Renal cortex interstitium (tissue), 15 donors: ENCODE results near the gene RSRC2. TPM values are rescaled to one million over a fixed set of nuclear protein-coding genes. Genes with fewer than 3 reads are reported as not detected.
"Not testable (repeated sequence)": the region's sequence is repeated elsewhere in the genome, so short reads cannot be mapped to it uniquely, and the experiment has no call there.

Experiments used
- DNase-seq, 11 donors: peaks; one replicate each; pipeline ENCODE4 v3.0.0-alpha.2; 2013; ENCODE audit warnings: low read depth in 9 of 11, low spot score in 4 of 11; ENCODE audit errors: extremely low read depth in 1 of 11
- long read RNA-seq, 16 experiments: transcript quantifications; one replicate each; lab custom pipeline, GENCODE V29; 2026
- polyA plus RNA-seq, 3 donors: library from polyadenylated mRNA; unstranded; fragments of 120-200 nt; gene quantifications; one replicate each; pipeline ENCODE4 v1.2.1, GENCODE V29; 2013; ENCODE audit not compliant: insufficient read length in 3 of 3

Gene RSRC2, protein sequence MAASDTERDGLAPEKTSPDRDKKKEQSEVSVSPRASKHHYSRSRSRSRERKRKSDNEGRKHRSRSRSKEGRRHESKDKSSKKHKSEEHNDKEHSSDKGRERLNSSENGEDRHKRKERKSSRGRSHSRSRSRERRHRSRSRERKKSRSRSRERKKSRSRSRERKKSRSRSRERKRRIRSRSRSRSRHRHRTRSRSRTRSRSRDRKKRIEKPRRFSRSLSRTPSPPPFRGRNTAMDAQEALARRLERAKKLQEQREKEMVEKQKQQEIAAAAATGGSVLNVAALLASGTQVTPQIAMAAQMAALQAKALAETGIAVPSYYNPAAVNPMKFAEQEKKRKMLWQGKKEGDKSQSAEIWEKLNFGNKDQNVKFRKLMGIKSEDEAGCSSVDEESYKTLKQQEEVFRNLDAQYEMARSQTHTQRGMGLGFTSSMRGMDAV
- polyA plus RNA-seq, result 100 to 1,000 TPM; 193 to 227 (median 211) TPM
- long read RNA-seq, donor 1, partial matches to known transcripts, result 48 of 55 reads
- long read RNA-seq, donor 1, other reads (novel, unspliced or antisense), result 0 of 55 reads
- long read RNA-seq, donor 2, partial matches to known transcripts, result 39 of 46 reads
- long read RNA-seq, donor 2, other reads (novel, unspliced or antisense), result 0 of 46 reads
- long read RNA-seq, donor 3, partial matches to known transcripts, result 85 of 101 reads
- long read RNA-seq, donor 3, other reads (novel, unspliced or antisense), result 9 of 101 reads
- long read RNA-seq, donor 4, transcript RSRC2-201 (10 exons, 3,520 nt), result major isoform, 7 of 50 reads
- long read RNA-seq, donor 4, partial matches to known transcripts, result 31 of 50 reads
- long read RNA-seq, donor 4, other reads (novel, unspliced or antisense), result 7 of 50 reads
- long read RNA-seq, donor 5, result 0 reads
- long read RNA-seq, donor 6, transcript RSRC2-205 (2 exons, 625 nt), result major isoform, 8 of 115 reads
- long read RNA-seq, donor 6, partial matches to known transcripts, result 103 of 115 reads
- long read RNA-seq, donor 6, other reads (novel, unspliced or antisense), result 0 of 115 reads
- long read RNA-seq, donor 7, transcript RSRC2-205 (2 exons, 625 nt), result major isoform, 5 of 80 reads
- long read RNA-seq, donor 7, partial matches to known transcripts, result 63 of 80 reads
- long read RNA-seq, donor 7, other reads (novel, unspliced or antisense), result 8 of 80 reads
- long read RNA-seq, donor 8, transcript RSRC2-205 (2 exons, 625 nt), result major isoform, 13 of 170 reads
- long read RNA-seq, donor 8, partial matches to known transcripts, result 152 of 170 reads
- long read RNA-seq, donor 8, other reads (novel, unspliced or antisense), result 0 of 170 reads
- long read RNA-seq, donor 9, transcript RSRC2-201 (10 exons, 3,520 nt), result major isoform, 6 of 36 reads
- long read RNA-seq, donor 9, partial matches to known transcripts, result 19 of 36 reads
- long read RNA-seq, donor 9, other reads (novel, unspliced or antisense), result 8 of 36 reads
- long read RNA-seq, donor 10, partial matches to known transcripts, result 46 of 54 reads
- long read RNA-seq, donor 10, other reads (novel, unspliced or antisense), result 0 of 54 reads
- long read RNA-seq, donor 11, transcript RSRC2-201 (10 exons, 3,520 nt), result major isoform, 6 of 13 reads
- long read RNA-seq, donor 11, partial matches to known transcripts, result 5 of 13 reads
- long read RNA-seq, donor 11, other reads (novel, unspliced or antisense), result 0 of 13 reads
- long read RNA-seq, donor 12, partial matches to known transcripts, result 17 of 23 reads
- long read RNA-seq, donor 12, other reads (novel, unspliced or antisense), result 0 of 23 reads
- long read RNA-seq, donor 13, result 0 reads
- long read RNA-seq, donor 14, transcript RSRC2-201 (10 exons, 3,520 nt), result major isoform, 9 of 33 reads
- long read RNA-seq, donor 14, partial matches to known transcripts, result 21 of 33 reads
- long read RNA-seq, donor 14, other reads (novel, unspliced or antisense), result 0 of 33 reads
- long read RNA-seq, donor 15, transcript RSRC2-201 (10 exons, 3,520 nt), result major isoform, 5 of 5 reads
- long read RNA-seq, donor 15, partial matches to known transcripts, result 0 of 5 reads
- long read RNA-seq, donor 15, other reads (novel, unspliced or antisense), result 0 of 5 reads
- long read RNA-seq, donor 16, transcript RSRC2-201 (10 exons, 3,520 nt), result major isoform, 18 of 140 reads
- long read RNA-seq, donor 16, partial matches to known transcripts, result 80 of 140 reads
- long read RNA-seq, donor 16, other reads (novel, unspliced or antisense), result 31 of 140 reads

DNA sequence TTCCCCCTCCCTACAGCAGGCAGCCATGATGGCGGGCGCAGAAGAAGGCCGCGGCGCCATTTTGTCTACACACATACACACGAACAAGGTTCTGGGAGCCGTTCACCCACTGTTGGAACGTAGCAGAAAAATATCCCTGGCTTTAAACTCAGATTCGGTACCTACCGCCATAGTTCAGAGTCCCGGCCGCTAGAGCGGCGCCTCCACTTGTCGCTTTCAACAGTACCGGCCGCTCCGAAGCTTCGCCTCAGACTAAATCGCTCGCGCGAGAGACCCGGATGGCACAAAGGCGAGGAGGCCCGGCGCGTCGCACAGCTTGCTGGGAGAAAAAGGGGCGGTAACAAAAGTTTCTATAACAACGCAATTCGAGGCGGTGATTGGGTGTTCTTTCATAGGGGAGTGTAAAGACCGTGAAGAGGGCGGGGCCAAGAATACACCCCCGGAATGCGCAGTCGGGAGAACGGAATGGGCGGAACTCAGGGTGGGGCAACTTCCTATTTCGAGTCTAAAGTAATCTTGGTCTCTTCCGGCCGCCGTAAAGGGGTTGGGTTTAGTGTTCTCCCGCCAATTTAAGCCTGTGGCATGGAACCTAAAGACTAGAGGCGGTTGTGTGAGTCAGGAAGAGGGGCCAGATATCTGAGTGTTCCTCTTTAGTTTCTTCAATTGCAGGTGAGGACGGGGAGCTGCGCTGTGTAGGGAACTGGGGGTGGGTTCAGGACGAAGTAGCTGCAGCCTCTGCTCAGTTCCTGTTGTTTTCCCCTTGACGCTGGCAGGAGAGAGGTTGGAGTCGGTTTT lies at the start of gene RSRC2, which contains the start of gene KNTC1:
TSS of gene RSRC2 (minus strand) at position 254 of the 795 bp plus-strand sequence. CDS start at position 171, 83 bp downstream.
TSS of gene KNTC1 (plus strand) at position 567 of the 795 bp plus-strand sequence. CDS start 2,815 bp downstream, outside the sequence.
- peak; percentile 98 to 100 (median 99) for DNase-seq

DNA sequence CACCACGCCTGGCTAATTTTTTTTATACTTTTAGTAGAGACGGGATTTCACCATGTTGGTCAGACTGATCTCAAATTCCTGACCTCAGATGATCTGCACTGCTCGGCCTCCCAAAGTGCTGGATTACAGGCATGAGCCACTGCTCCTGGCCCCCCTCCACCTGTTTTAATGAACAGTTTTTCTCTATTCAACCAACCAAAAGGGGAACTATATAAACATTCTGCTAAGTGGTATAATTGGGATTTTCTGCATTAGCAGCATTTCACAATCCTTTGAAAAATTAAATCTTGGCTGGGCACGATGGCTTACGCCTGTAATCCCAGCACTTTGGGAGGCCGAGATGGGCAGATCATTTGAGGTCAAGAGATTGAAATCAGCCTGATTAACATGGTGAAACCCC lies 45.1 kb upstream of the RSRC2 start:
- DNase-seq, result no peak

DNA sequence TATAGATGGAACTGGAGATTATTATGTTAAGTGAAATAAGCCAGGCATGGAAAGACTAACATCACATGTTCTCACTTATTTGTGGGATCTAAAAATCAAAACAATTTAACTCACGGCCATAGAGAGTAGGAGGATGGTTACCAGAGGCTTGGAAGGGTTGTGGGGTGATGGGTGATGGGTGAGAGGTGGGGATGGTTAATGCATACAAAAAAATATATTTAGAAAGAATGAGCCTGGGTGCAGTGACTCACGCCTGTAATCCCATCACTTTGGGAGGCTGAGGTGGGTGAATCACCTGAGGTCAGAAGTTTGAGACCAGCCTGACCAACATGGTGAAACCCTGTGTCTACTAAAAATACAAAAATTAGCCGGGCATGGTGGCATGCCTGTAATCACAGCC lies 43.3 kb upstream of the RSRC2 start:
- not testable (repeated sequence) for DNase-seq

DNA sequence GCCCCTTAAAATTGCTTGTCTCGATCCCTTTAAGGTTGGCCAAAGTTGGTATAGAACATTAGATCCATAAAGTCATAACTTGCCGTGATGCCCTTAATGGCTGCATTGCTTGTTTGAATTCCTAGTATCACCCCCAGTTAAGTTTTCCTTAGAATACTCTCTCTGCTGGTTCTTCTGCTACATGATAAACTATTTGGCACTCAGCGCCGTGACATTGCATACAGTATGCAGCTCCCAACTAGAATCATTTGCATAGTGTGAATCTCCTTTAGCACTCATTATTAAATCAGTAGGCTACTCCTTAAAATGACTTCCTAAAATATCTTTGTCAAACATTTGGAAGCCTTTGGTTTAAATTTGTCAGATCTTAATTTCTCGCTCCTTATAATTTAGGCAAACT lies 42.6 kb upstream of the RSRC2 start:
- DNase-seq, result no peak

DNA sequence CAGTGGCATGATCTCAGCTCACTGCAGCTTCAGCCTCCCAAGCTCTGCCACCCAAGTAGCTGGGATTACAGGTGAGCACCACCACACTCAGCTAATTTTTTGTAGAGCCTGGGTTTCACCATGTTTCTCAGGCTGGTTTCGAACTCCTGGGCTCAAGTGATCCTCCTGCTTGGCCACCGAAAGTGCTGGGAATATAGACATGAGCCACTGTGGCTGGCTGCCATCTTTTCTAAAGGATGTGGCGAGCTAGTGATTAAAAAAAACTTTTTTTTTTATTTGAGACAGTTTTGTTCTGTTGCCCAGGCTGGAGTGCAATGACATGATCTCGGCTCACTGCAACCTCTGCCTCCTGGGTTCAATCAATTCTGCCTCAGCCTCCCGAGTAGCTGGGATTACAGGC lies 40.1 kb upstream of the RSRC2 start:
- not testable (repeated sequence) for DNase-seq

DNA sequence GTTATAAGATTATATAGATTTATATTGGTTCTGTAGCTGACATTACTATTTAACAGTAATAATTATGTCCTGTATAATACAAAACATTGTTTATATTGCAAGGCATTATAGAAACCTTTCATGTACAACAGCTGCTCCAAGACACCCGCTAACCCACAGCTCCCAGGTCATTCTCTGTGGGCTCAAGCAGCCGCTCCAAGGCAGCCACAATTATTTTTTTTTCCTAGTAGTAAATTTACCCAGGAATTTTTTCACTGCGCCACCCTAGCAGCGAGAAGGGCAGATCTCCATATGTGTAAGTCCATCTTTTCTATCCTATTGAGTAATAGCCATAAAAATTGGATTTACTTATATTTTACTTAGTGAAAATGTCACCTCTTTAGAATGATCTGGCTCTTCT lies 36.6 kb upstream of the RSRC2 start:
- DNase-seq, result no peak

DNA sequence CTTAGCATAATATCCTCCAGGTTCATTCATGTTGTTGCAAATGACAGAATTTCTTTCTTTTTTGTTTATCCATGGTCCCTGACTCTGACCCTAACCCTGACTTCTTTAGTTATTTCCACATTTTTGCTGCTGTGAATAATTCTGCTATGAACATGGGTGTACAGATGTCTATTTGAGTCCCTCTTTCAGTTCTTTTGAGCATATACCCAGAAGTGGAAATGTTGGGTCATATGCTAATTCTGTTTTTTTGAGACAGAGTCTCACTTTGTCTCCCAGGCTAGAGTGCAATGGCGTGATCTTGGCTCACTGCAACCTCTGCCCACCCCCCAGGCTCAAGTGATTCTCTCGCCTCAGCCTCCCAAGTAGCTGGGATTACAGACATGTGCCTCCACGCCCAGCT lies 33.4 kb upstream of the RSRC2 start:
- DNase-seq, result no peak

DNA sequence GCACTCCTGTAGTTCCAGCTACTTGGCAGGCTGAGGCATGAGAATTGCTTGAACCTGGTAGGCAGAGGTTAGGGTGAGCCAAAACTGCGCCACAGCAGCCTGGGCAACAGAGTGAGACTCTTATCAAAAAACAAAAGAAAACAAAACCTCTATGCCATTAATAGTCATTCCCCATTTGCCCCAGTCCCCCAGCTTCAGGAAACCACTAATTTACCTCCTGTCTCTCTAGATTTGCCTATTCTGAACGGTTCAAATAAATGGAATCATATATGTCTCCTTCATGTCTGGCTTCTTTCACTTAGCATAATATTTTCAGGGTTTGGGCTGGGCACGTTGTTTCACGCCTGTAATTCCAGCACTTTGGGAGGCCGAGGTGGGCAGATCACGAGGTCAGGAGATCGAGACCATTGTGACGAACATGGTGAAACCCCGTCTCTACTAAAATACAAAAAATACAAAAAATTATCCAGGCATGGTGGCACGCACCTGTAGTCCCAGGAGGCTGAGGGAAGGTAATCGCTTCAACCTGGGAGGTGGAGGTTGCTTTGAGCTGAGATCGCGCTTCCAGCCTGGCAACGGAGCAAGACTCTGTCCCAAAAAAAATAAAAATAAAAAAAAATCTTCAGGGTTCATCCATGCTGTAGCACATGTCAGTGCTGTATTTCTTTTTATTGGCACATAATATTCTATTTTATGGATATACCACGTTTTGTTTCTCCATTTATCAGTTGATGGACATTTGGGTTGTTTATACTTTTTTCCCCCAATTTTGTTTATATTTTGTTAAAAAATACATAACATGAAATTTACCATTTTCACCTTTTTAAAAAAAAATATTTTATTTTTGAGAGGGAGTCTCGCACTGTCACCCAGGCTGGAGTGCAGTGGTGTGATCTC lies 32.3 kb upstream of the RSRC2 start:
- DNase-seq, result no peak

DNA sequence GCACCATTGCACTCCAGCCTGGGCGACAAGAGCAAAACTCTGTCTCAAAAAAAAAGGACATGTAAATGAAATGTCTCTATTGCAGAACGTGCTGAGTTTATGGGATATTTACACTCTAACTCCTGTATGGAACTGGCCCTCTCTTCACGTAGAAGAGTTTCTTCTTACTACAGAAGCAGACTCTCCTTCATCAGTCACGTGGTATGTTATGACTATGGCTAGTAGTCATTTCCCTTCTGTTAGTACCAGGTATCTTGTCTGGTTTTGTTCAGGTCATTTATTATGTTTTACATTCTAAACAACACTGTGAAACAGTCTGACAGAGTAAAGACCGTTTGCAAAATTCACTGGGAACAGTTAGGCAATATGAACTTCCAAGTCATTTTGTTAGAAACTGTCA lies 20.6 kb upstream of the RSRC2 start:
- DNase-seq, result no peak

DNA sequence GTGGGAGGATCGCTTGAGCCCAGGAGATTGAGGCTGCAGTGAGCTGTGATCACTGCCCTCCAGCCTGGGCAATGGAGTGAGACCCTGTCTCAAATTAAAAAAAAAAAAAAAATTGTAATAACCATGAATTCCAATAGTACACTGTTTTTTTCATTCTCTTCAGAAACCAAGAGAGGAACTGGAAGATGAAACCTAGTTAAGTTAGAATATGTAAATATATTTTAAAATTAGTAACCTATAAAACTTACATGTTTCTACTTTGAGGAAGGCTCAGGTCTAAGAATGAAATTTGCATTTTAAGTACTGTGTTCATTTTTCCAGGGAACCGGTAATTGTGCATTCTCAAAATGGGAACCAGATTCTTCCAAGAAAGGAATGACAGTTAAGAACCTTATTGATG lies 19.1 kb upstream of the RSRC2 start:
- no peak for DNase-seq

DNA sequence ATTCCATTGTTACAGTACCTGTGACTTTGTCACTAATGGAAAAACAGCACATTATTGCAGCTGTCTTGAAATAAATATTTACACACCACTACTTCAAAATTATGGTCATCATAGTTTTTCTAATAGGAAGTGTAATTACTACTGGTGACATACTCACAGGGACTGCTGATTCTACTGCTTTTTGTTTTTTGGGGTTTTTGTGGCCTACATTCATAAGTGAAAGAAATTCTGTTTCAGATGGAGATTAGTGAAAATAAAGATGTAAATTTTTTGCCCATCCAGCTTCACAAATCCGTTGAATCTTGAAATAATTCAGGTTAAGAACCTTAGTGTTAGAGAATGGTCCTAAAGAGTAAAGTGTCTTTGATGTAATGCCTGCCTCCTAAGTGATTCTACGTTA lies 17.8 kb upstream of the RSRC2 start:
- no peak for DNase-seq

DNA sequence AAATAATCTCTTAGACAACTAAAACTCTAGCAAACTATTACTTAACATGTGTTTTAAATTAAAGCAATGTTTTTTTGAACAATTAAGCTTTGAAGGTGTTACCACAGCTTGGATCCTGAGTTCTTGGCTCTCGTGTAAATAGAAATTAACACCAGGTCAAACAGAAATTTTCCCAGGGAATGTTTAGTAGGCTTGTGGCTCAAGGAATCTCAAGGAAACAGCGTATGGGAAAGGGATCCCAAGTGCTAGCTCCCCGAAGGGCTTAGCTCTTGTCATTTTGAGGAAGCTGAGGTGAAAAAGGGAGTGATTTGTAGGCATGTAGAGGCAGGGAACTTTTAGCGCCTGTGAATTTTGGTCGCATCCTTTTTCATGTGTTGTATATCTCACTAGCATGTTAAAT lies 11.8 kb upstream of the RSRC2 start:
- DNase-seq, result no peak

DNA sequence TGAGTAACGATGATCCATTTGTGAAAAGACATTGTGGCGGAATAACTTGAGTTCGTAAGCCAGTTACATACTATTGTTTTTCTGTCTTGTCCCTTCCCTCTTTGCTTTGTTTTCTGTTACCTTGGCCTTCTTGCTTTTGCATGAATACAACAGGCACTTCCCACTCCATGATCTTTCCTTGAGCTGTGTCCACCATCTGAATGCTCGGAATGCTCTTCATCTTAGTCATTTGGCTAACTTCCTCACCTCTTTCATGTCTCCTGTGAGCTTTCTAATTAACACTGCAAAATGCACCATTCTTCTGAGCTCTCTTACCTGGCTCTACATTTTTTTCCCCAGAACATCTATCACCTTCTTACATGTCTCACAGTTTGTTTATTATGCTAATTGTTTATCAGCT lies 10.3 kb upstream of the RSRC2 start:
- no peak for DNase-seq

DNA sequence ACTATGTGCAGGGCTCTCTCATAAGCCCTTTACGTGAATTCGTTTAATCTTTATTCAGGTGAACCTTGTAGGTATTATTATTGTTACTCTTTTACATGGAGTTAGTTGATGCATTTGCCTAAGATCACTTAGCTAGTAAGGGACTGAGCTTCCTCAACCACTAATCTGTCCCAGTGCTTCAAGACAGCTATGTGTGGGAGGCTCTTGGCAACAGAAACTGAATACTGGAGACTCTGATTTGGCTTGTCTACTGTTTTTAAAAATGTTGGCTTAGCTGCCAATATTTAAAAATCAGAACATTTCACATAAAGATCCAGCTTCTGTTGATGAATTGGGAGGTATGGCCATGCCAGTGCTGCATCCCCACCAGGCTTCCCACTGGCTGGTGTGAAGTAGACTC lies 7.1 kb upstream of the RSRC2 start:
- DNase-seq, result no peak

DNA sequence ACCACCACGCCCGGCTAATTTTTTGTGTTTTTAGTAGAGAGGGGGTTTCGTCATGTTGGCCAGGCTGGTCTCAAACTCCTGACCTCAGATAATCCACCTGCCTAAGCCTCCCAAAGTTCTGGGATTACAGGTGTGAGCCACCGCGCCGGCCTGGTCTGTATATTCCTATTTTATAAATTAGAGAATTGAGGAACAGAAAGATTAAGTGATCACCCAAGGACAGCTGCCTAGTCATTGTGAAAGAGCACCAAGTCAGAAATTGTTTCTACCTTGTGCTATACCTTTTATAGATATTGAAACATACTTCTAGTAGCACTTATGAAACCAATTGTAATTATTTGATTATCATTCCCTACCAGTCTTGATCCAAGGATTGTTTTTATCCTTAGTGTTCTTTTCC lies 2.3 kb upstream of the RSRC2 start:
- no peak for DNase-seq

DNA sequence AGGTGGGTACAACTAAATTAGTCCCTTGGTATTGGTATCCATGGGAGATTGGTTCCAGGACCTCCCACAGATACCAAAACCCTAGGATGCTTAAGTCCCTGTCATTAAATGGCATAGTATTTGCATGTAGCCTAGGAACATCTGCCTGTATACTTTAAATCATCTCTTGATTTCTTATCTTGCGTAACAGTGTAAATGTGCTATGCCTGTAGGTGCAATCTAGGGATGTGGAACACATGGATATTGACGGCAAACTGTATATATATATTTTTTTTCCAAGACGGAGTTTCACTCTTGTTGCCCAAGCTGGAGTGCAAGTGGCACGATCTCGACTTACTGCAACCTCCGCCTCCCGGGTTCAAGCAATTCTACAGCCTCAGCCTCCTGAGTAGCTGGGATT lies 1.8 kb upstream of the RSRC2 start:
- no peak for DNase-seq
